Measurements from ENCODE around the gene MBNL2. TPM values are rescaled to one million over a fixed set of nuclear protein-coding genes. Genes with fewer than 3 reads are reported as not detected.

MBNL2 gene
- total RNA-seq, 1 experiment from 2014 or later: 0.17 TPM

GRCh38 chr13:97200081-97200942, 21.8 kb upstream of the MBNL2 start:
- Histone ChIP-seq H2BK20ac (ENCODE audit: low read depth, low read length, poor library complexity, severe bottlenecking) (no peak overlapping the region), H3K4me2 (ENCODE audit: insufficient read depth, insufficient read length, low read length) (no peak overlapping the region), H3T11ph (ENCODE audit: low read length) (no peak overlapping the region), H3K23ac (ENCODE audit: insufficient read length, low read depth, low read length) (no peak overlapping the region), H3K79me1 (ENCODE audit: insufficient read depth, low read depth, low read length, poor library complexity, severe bottlenecking) (no peaks in the 10 kb centered on the region), H3K9me3 (ENCODE audit: control insufficient read depth, low read depth, low read length) (no peaks in the 10 kb centered on the region), H2AFZ (ENCODE audit: low read length) (no peak overlapping the region), H3K56ac (ENCODE audit: insufficient read length, low read depth, low read length) (no peak overlapping the region), H2BK120ac (ENCODE audit: low read depth, low read length, poor library complexity, severe bottlenecking) (no peak overlapping the region), H3K18ac (ENCODE audit: insufficient read length, low read depth, low read length) (no peak overlapping the region), H3K79me2 (ENCODE audit: insufficient read depth, low read length) (no peaks in the 10 kb centered on the region), H2BK12ac (ENCODE audit: insufficient read length, low read depth, low read length) (no peak overlapping the region), H4K8ac (replicated peaks; ENCODE audit: insufficient read length, low read depth, low read length) (no peak overlapping the region), H3K23me2 (ENCODE audit: insufficient read length, low read depth, low read length, poor library complexity, severe bottlenecking) (no peaks in the 10 kb centered on the region), H3K27me3 (ENCODE audit: insufficient read depth, low read length) (no peaks in the 10 kb centered on the region), H4K20me1 (ENCODE audit: control insufficient read depth, insufficient read depth, insufficient read length) (peaks cover 2% of the 10 kb centered on the region), H3K9ac (ENCODE audit: extremely low read depth, insufficient read length, low read length) (no peak overlapping the region), H3K27ac (ENCODE audit: insufficient read length, low read depth, low read length) (no peak overlapping the region), H4K5ac (ENCODE audit: insufficient read length, low read depth, low read length) (no peak overlapping the region), H2BK5ac (ENCODE audit: insufficient read length, low read length) (no peak overlapping the region), H2AK5ac (ENCODE audit: insufficient read length, low read length) (no peak overlapping the region), H3K4ac (ENCODE audit: low read depth, low read length) (no peak overlapping the region), H4K91ac (ENCODE audit: insufficient read length, low read depth, low read length) (no peak overlapping the region), H2BK15ac (ENCODE audit: low read depth, low read length) (no peak overlapping the region), H3K4me1 (ENCODE audit: insufficient read depth, low read length) (peaks cover 4% of the 10 kb centered on the region; the same call in 1 of the 2 replicates), H3K14ac (ENCODE audit: insufficient read depth, low read length) (no peak overlapping the region)
- Mint-ChIP-seq H3K27me3 (ENCODE audit: low read depth) (peaks cover 58% of the 10 kb centered on the region), H3K4me1 (peaks cover under 1 to 10% of the 10 kb centered on the region in 2 experiments; a peak in 2 of 4 replicates), H3K36me3 (ENCODE audit: insufficient read depth in 1 of 3, low read depth in 3 of 3) (no peaks in the 10 kb centered on the region; a peak in 1 of 7 replicates), H3K9me3 (no peaks in the 10 kb centered on the region; a peak in 1 of 5 replicates), H3K27ac (no peak overlapping the region), H3K4me3 (no peak overlapping the region)
- no peak for TF ChIP-seq CTCF (conservative IDR thresholded peaks at IDR 0.05)
- no peak for DNase-seq
- no CpG with 5 or more reads among the region's 6 CpGs for WGBS (ENCODE audit: extremely low coverage, insufficient read length, low lambda C conversion rate)

Measured in H9 (cell line).